ENCODE measurements around the gene PAGR1. TPM values are rescaled to one million over a fixed set of nuclear protein-coding genes. Genes with fewer than 3 reads are reported as not detected.

PAGR1 gene
- total and polyA plus RNA-seq, 2 of the 13 experiments (the other 11 are each of a cell fraction or from before 2014, with no cell fraction given), result 9.8 to 66.4 TPM

DNA sequence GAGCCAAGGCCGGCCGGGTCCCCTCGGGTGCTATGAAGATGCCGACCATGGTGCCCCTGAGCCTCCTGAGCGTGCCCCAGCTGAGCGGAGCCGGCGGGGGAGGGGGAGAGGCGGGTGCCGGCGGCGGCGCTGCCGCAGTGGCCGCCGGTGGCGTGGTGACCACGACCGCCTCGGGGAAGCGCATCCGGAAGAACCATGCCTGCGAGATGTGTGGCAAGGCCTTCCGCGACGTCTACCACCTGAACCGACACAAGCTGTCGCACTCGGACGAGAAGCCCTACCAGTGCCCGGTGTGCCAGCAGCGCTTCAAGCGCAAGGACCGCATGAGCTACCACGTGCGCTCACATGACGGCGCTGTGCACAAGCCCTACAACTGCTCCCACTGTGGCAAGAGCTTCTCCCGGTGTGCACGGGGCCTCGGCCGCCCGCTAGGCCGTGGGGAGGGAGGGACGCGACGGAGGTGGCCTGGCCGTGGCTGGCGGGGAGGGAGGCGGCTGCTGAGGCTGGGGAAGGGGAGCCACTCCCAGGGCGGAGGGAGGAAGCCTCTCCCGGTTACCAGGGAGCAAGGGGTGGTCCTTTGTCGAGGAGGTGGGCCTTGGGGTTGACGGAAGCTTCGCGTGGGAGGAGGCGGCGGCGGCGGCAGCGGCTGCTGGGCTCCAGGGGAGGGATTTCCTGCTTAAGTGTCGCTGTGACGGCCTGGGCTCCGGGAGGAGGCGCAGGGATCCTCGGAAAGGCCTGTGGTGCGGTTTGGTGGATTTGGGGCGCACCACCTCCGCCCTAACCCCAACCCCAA lies 8.3 kb upstream of the PAGR1 start (continued):
- TF ChIP-seq, protein P1, sequence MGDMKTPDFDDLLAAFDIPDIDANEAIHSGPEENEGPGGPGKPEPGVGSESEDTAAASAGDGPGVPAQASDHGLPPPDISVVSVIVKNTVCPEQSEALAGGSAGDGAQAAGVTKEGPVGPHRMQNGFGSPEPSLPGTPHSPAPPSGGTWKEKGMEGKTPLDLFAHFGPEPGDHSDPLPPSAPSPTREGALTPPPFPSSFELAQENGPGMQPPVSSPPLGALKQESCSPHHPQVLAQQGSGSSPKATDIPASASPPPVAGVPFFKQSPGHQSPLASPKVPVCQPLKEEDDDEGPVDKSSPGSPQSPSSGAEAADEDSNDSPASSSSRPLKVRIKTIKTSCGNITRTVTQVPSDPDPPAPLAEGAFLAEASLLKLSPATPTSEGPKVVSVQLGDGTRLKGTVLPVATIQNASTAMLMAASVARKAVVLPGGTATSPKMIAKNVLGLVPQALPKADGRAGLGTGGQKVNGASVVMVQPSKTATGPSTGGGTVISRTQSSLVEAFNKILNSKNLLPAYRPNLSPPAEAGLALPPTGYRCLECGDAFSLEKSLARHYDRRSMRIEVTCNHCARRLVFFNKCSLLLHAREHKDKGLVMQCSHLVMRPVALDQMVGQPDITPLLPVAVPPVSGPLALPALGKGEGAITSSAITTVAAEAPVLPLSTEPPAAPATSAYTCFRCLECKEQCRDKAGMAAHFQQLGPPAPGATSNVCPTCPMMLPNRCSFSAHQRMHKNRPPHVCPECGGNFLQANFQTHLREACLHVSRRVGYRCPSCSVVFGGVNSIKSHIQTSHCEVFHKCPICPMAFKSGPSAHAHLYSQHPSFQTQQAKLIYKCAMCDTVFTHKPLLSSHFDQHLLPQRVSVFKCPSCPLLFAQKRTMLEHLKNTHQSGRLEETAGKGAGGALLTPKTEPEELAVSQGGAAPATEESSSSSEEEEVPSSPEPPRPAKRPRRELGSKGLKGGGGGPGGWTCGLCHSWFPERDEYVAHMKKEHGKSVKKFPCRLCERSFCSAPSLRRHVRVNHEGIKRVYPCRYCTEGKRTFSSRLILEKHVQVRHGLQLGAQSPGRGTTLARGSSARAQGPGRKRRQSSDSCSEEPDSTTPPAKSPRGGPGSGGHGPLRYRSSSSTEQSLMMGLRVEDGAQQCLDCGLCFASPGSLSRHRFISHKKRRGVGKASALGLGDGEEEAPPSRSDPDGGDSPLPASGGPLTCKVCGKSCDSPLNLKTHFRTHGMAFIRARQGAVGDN (CRISPR knock-in tag; IDR thresholded peaks at IDR 0.05), result peak; percentile 100
- TF ChIP-seq MEF2D (CRISPR knock-in tag; IDR thresholded peaks at IDR 0.05), result peak; percentile 98
- TF ChIP-seq HMGA1 (CRISPR knock-in tag; conservative IDR thresholded peaks at IDR 0.05), result no peak
- TF ChIP-seq PPARG (CRISPR knock-in tag; conservative IDR thresholded peaks at IDR 0.05), result no peak
- peak; percentile 65 for TF ChIP-seq FOSL2 (CRISPR knock-in tag; IDR thresholded peaks at IDR 0.05)
- peak; percentile 55; the same call in 1 of the 2 replicates for TF ChIP-seq SIN3A (IDR thresholded peaks at IDR 0.05; ENCODE audit: borderline replicate concordance, low read depth, low read length)
- TF ChIP-seq PHB2 (IDR thresholded peaks at IDR 0.05; ENCODE audit: partially characterized antibody), result no peak
- TF ChIP-seq ZNF354B (CRISPR knock-in tag; IDR thresholded peaks at IDR 0.05), result peak; percentile 88; the same call in 1 of the 2 replicates
- peak; percentile 99 for TF ChIP-seq ZSCAN21 (CRISPR knock-in tag; IDR thresholded peaks at IDR 0.05; ENCODE audit: borderline replicate concordance)
- no peak for TF ChIP-seq ZNF335 (CRISPR knock-in tag; IDR thresholded peaks at IDR 0.05)
- TF ChIP-seq ETV6 (CRISPR knock-in tag; conservative IDR thresholded peaks at IDR 0.05), result 0 out of 2 replicates have a peak, but pooled peaks have one; percentile 18
- TF ChIP-seq, protein P2, sequence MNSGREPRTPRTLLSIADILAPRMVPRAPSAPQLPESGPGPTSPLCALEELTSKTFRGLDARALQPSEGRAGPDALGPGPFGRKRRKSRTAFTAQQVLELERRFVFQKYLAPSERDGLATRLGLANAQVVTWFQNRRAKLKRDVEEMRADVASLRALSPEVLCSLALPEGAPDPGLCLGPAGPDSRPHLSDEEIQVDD (CRISPR knock-in tag; IDR thresholded peaks at IDR 0.05; ENCODE audit: borderline replicate concordance), result peak; percentile 98
- no peak for TF ChIP-seq RFX5 (IDR thresholded peaks at IDR 0.05; ENCODE audit: low read depth, low read length)
- peak; percentile 87; the same call in 1 of the 2 replicates for TF ChIP-seq ZMYM2 (CRISPR knock-in tag; IDR thresholded peaks at IDR 0.05)
- TF ChIP-seq, protein P3, sequence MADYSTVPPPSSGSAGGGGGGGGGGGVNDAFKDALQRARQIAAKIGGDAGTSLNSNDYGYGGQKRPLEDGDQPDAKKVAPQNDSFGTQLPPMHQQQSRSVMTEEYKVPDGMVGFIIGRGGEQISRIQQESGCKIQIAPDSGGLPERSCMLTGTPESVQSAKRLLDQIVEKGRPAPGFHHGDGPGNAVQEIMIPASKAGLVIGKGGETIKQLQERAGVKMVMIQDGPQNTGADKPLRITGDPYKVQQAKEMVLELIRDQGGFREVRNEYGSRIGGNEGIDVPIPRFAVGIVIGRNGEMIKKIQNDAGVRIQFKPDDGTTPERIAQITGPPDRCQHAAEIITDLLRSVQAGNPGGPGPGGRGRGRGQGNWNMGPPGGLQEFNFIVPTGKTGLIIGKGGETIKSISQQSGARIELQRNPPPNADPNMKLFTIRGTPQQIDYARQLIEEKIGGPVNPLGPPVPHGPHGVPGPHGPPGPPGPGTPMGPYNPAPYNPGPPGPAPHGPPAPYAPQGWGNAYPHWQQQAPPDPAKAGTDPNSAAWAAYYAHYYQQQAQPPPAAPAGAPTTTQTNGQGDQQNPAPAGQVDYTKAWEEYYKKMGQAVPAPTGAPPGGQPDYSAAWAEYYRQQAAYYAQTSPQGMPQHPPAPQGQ (CRISPR knock-in tag; IDR thresholded peaks at IDR 0.05; ENCODE audit: borderline replicate concordance), result 0 out of 2 replicates have a peak, but pooled peaks have one; percentile 23
- TF ChIP-seq ZSCAN30 (CRISPR knock-in tag; IDR thresholded peaks at IDR 0.05), result peak; percentile 76
- TF ChIP-seq HNRNPLL (IDR thresholded peaks at IDR 0.05; ENCODE audit: low read depth, low read length, poor library complexity, severe bottlenecking), result peak; percentile 99
- peak; percentile 99 for TF ChIP-seq ZNF558 (CRISPR knock-in tag; IDR thresholded peaks at IDR 0.05; ENCODE audit: borderline replicate concordance)
- TF ChIP-seq KMT2B (CRISPR knock-in tag; IDR thresholded peaks at IDR 0.05), result peak; percentile 81; the same call in 1 of the 2 replicates
- TF ChIP-seq TSC22D2 (CRISPR knock-in tag; IDR thresholded peaks at IDR 0.05; ENCODE audit: borderline replicate concordance), result peak; percentile 87; the same call in 1 of the 2 replicates
- peak; percentile 89; the same call in 1 of the 2 replicates for TF ChIP-seq ZNF550 (CRISPR knock-in tag; IDR thresholded peaks at IDR 0.05; ENCODE audit: borderline replicate concordance)
- TF ChIP-seq SPEN (CRISPR knock-in tag; IDR thresholded peaks at IDR 0.05; ENCODE audit: low read depth), result peak; percentile 96
- no peak for TF ChIP-seq POLR2AphosphoS2 (IDR thresholded peaks at IDR 0.05; ENCODE audit: low read depth, low read length)
- peak; percentile 99 for TF ChIP-seq ZNF556 (CRISPR knock-in tag; IDR thresholded peaks at IDR 0.05; ENCODE audit: borderline replicate concordance)

All from HepG2 (cell line).